Superior temporal gyrus (tissue), 1 donor: Measurements from ENCODE around the gene IPMK.
A peak's percentile ranks its signal among the peaks of the same experiment; 100 is the strongest.

Experiments
- DNase-seq: peaks from one replicate; pipeline ENCODE4 v3.0.0-alpha.2; 2016; ENCODE audit errors: extremely low spot score

IPMK gene

GRCh38 chr10:58153751-58154150 lies 113.9 kb downstream of the IPMK start:
- DNase-seq = no peak

GRCh38 chr10:58152673-58153263 lies 114.9 kb downstream of the IPMK start:
- peak; percentile 90 for DNase-seq

- no peak for DNase-seq
These were observed 117.4 kb downstream of the IPMK start for GRCh38 chr10:58150290-58150689.

- DNase-seq = no peak
These were observed 123.8 kb downstream of the IPMK start for GRCh38 chr10:58143944-58144343.
